Liver (tissue), 3 donors: Measurements from ENCODE around the gene LHFPL2.

Experiments used
- NR2F2 ChIP-seq: IDR thresholded peaks from 2 replicates; pipeline ENCODE4 v1.6.1; 2016; ENCODE audit warnings: antibody characterized with exemption
- TF ChIP-seq, protein P1 (sequence below): fragments of 150-350 bp; IDR thresholded peaks from 2 replicates; pipeline ENCODE4 v1.5.1; 2017; ENCODE audit warnings: improper control_type of control experiment, low read depth, low read length; ENCODE audit not compliant: missing input control
- TF ChIP-seq, protein P2 (sequence below): IDR thresholded peaks from 2 replicates; pipeline ENCODE4 v1.6.1; 2016; ENCODE audit warnings: antibody characterized with exemption
- donor health status: healthy.
- donor health status: healthy.

DNA sequence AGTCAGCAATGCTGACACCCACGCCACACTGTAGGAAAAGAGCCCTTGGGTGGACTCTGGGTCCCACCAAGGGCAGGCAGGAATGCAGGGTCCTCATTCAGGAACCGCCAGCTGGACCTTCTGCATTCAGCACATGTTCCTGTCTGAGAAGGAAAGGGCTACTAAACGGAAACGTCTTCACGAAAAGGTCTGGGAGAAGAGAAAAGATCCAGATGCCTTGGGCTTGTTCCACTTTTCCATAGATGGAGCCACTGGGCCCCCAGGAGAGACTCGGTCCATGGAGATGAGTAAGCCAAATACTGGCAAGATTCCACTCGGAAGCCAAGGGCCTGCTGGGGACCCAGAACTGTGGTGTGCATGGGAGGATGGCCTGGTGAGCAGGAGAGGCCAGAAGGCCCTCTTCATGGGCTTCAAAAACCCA lies 38.4 kb downstream of the LHFPL2 start:
- TF ChIP-seq NR2F2 = no peak
- TF ChIP-seq, protein P1, sequence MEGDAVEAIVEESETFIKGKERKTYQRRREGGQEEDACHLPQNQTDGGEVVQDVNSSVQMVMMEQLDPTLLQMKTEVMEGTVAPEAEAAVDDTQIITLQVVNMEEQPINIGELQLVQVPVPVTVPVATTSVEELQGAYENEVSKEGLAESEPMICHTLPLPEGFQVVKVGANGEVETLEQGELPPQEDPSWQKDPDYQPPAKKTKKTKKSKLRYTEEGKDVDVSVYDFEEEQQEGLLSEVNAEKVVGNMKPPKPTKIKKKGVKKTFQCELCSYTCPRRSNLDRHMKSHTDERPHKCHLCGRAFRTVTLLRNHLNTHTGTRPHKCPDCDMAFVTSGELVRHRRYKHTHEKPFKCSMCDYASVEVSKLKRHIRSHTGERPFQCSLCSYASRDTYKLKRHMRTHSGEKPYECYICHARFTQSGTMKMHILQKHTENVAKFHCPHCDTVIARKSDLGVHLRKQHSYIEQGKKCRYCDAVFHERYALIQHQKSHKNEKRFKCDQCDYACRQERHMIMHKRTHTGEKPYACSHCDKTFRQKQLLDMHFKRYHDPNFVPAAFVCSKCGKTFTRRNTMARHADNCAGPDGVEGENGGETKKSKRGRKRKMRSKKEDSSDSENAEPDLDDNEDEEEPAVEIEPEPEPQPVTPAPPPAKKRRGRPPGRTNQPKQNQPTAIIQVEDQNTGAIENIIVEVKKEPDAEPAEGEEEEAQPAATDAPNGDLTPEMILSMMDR = no peak
- TF ChIP-seq, protein P2, sequence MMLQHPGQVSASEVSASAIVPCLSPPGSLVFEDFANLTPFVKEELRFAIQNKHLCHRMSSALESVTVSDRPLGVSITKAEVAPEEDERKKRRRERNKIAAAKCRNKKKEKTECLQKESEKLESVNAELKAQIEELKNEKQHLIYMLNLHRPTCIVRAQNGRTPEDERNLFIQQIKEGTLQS = no peak
